Body of pancreas (tissue), 4 donors: Measurements from ENCODE around the gene ZC3H7B. TPM values are rescaled to one million over a fixed set of nuclear protein-coding genes. Genes with fewer than 3 reads are reported as not detected.

Source experiments
- ATAC-seq: fragments of 150-250 bp; one replicate; pipeline ENCODE4 v1.9.1; 2016
- DNase-seq, 4 donors: peaks; one replicate each; pipeline ENCODE4 v3.0.0-alpha.2; 2019
- H3K27ac ChIP-seq, 4 donors: fragments of 200-600 bp; sonication (generic); 1 replicate in 3 of 4; 2 replicates in 1 of 4; pipeline versions ENCODE4 v1.5.1 to v1.6.1; 2016 to 2019; ENCODE audit warnings: mild to moderate bottlenecking in 1 of 4, mixed read lengths in 1 of 4, moderate library complexity in 1 of 4
- H3K27me3 ChIP-seq, 2 donors: fragments of 200-600 bp; sonication (generic); one replicate each; pipeline ENCODE4 v1.6.0; 2016; ENCODE audit warnings: mild to moderate bottlenecking in 1 of 2
- H3K36me3 ChIP-seq, 2 donors: fragments of 200-600 bp; sonication (generic); replicated peaks in 1 of 2; 2 replicates each; pipeline ENCODE4 v1.5.1; 2016; ENCODE audit warnings: low read depth in 2 of 2; ENCODE audit not compliant: insufficient read depth in 1 of 2
- H3K4me1 ChIP-seq: fragments of 200-600 bp; sonication (generic); one replicate; pipeline ENCODE4 v1.6.0; 2016
- H3K4me3 ChIP-seq, 2 donors: fragments of 200-600 bp; sonication (generic); 1 replicate in 1 of 2; 2 replicates in 1 of 2; pipeline ENCODE4 v1.5.1; 2016 to 2019
- H3K9me3 ChIP-seq, 3 donors: fragments of 200-600 bp; sonication (generic); 1 replicate in 2 of 3; 2 replicates in 1 of 3; pipeline ENCODE4 v1.5.1; 2016
- CTCF ChIP-seq, 7 experiments: fragments of 450-650 bp in 4 of 7; fragments of 200-600 bp in 3 of 7; sonication (generic) in 3 of 7; IDR thresholded peaks; one replicate each; pipeline ENCODE4 v1.5.1; 2016 to 2019; ENCODE audit warnings: antibody characterized with exemption in 7 of 7
- POLR2A ChIP-seq, 3 donors: fragments of 450-650 bp; IDR thresholded peaks; one replicate each; pipeline ENCODE4 v1.6.1; 2016; ENCODE audit warnings: antibody characterized with exemption in 3 of 3, mild to moderate bottlenecking in 2 of 3
- WGBS, 2 donors: methylation state at CpG; one replicate each; pipeline ENCODE4 v1.1.5; 2017; 5-methylcytosine and 5-hydroxymethylcytosine counted together
- intact Hi-C: fragments of 100-400 bp; cut with DNase I; formaldehyde crosslinking; loops from one replicate; pipeline ENCODE4 v1.15.1; 2023
- total RNA-seq, 2 donors: library from RNA; depleted of rRNA; stranded (reverse); fragments of >200 nt; gene quantifications; one replicate each; pipeline ENCODE4 v1.1.0, GENCODE V29; 2016

The ZC3H7B gene
- total RNA-seq, 2 donors from 2014 or later = 29.8 to 34.3 TPM

- intact Hi-C loops = no loop called here
- H3K36me3 ChIP-seq = peaks cover 19 to 33% of the 10 kb centered on the region in 2 donors
Observed at GRCh38 chr22:41352058-41352457, 50.7 kb downstream of the ZC3H7B start.

GRCh38 chr22:41353862-41354575, 52.7 kb downstream of the ZC3H7B start:
- TF ChIP-seq CTCF (IDR thresholded peaks at IDR 0.05) = no peak
- no peak for TF ChIP-seq POLR2A (IDR thresholded peaks at IDR 0.05)
- DNase-seq (no peak), ATAC-seq (no peak)
- WGBS, 2 donors = 80 to 86% methylated on average over 10 of the region's 10 CpGs
- Histone ChIP-seq H3K9me3 (no peaks in the 10 kb centered on the region), H3K4me1 (no peaks in the 10 kb centered on the region), H3K4me3 (no peak overlapping the region), H3K27ac (no peak overlapping the region), H3K36me3 (peaks cover 15 to 28% of the 10 kb centered on the region in 2 donors), H3K27me3 (no peaks in the 10 kb centered on the region)
- intact Hi-C loops = no loop called here

More at GRCh38 chr22:41352058-41352457, 50.7 kb downstream of the ZC3H7B start:
- 68 to 70% methylated on average over 6 of the region's 6 CpGs for WGBS, 2 donors
- H3K27me3 ChIP-seq = no peaks in the 10 kb centered on the region
- no peak overlapping the region for H3K4me3 ChIP-seq
- no peaks in the 10 kb centered on the region for H3K9me3 ChIP-seq
- H3K4me1 ChIP-seq = no peaks in the 10 kb centered on the region
- TF ChIP-seq CTCF (IDR thresholded peaks at IDR 0.05) = no peak
- TF ChIP-seq POLR2A (IDR thresholded peaks at IDR 0.05) = no peak
- ATAC-seq (no peak), DNase-seq (no peak)
- no peak overlapping the region for H3K27ac ChIP-seq

GRCh38 chr22:41354979-41355378, 53.7 kb downstream of the ZC3H7B start:
- Histone ChIP-seq H3K4me1 (no peaks in the 10 kb centered on the region), H3K27ac (no peak overlapping the region), H3K36me3 (peaks cover 11 to 19% of the 10 kb centered on the region in 2 donors), H3K9me3 (no peaks in the 10 kb centered on the region), H3K27me3 (no peaks in the 10 kb centered on the region), H3K4me3 (no peak overlapping the region)
- TF ChIP-seq POLR2A (IDR thresholded peaks at IDR 0.05) (no peak), CTCF (IDR thresholded peaks at IDR 0.05) (no peak)
- WGBS, 2 donors = 79 to 93% methylated on average over 9 of the region's 10 CpGs
- ATAC-seq = no peak
- no peak for DNase-seq
- intact Hi-C loops = no loop called here

GRCh38 chr22:41355895-41356294, 54.6 kb downstream of the ZC3H7B start:
- no peak for ATAC-seq
- no peak for TF ChIP-seq CTCF (IDR thresholded peaks at IDR 0.05)
- TF ChIP-seq POLR2A (IDR thresholded peaks at IDR 0.05) = no peak

More at GRCh38 chr22:41355895-41356294, 54.6 kb downstream of the ZC3H7B start:
- no peaks in the 10 kb centered on the region for H3K27me3 ChIP-seq
- H3K4me3 ChIP-seq = no peak overlapping the region
- WGBS, 2 donors = 98% methylated on average over 15 of the region's 17 CpGs; no CpG with 5 or more reads in 1 of the 2 donors
- peaks cover 11 to 19% of the 10 kb centered on the region in 2 donors for H3K36me3 ChIP-seq
- intact Hi-C loops = no loop called here
- no peaks in the 10 kb centered on the region for H3K4me1 ChIP-seq
- H3K9me3 ChIP-seq = no peaks in the 10 kb centered on the region
- no peak for DNase-seq
- H3K27ac ChIP-seq = no peak overlapping the region
